ENCODE results near the gene ANAPC2. TPM values are rescaled to one million over a fixed set of nuclear protein-coding genes. Genes with fewer than 3 reads are reported as not detected.

ANAPC2 gene
- total RNA-seq, 1 donor from 2014 or later: 39.2 TPM

DNA sequence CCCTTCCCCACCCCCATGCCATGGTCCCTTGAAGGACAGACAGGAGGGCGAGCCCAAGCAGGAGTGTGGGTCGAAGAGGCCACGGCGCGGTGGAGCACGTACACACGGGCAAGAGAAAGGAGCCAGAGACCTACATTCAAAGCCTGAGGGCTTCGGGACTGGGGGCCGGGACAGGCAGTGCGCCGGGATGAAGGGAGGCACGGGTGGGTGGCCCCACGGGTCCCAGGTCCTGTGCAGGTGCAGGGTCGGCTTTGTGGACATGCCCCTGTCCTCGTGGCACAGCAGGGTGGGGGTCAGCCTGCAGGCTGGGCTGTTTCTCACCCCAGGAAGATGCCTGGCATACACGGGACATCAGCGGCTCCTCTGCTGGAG, 28.3 kb downstream of the ANAPC2 start:
- H3K4me3 ChIP-seq (ENCODE audit: insufficient read depth, low read depth, low read length): no peak overlapping the region
- Mint-ChIP-seq H3K36me3 (ENCODE audit: low read depth, unreplicated experiment) (no peaks in the 10 kb centered on the region), H3K4me1 (ENCODE audit: low read depth, unreplicated experiment) (peaks cover 2% of the 10 kb centered on the region), H3K27ac (ENCODE audit: unreplicated experiment) (no peak overlapping the region), H3K9me3 (ENCODE audit: unreplicated experiment) (no peaks in the 10 kb centered on the region), H3K27me3 (ENCODE audit: low read depth, unreplicated experiment) (peaks cover 65% of the 10 kb centered on the region), H3K4me3 (ENCODE audit: unreplicated experiment) (no peak overlapping the region)
- no peak overlapping the region for H3K9ac ChIP-seq (ENCODE audit: low read length)
- H3K79me2 ChIP-seq (ENCODE audit: insufficient read depth, low read length): no peaks in the 10 kb centered on the region
- H3K36me3 ChIP-seq (ENCODE audit: insufficient read depth, low read length): no peaks in the 10 kb centered on the region
- no peak overlapping the region for H3K27ac ChIP-seq (ENCODE audit: low read depth, low read length)
- H3K4me1 ChIP-seq (ENCODE audit: insufficient read depth, low read length): peaks cover 4% of the 10 kb centered on the region
- H2AFZ ChIP-seq (ENCODE audit: low read depth, low read length): no peak overlapping the region
- TF ChIP-seq, protein P1, sequence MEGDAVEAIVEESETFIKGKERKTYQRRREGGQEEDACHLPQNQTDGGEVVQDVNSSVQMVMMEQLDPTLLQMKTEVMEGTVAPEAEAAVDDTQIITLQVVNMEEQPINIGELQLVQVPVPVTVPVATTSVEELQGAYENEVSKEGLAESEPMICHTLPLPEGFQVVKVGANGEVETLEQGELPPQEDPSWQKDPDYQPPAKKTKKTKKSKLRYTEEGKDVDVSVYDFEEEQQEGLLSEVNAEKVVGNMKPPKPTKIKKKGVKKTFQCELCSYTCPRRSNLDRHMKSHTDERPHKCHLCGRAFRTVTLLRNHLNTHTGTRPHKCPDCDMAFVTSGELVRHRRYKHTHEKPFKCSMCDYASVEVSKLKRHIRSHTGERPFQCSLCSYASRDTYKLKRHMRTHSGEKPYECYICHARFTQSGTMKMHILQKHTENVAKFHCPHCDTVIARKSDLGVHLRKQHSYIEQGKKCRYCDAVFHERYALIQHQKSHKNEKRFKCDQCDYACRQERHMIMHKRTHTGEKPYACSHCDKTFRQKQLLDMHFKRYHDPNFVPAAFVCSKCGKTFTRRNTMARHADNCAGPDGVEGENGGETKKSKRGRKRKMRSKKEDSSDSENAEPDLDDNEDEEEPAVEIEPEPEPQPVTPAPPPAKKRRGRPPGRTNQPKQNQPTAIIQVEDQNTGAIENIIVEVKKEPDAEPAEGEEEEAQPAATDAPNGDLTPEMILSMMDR (IDR thresholded peaks at IDR 0.05; ENCODE audit: insufficient read depth, low read depth, low read length): no peak
- TF ChIP-seq EZH2 (IDR thresholded peaks at IDR 0.05; ENCODE audit: insufficient read depth, low read length): no peak
- no peak overlapping the region for H3K4me2 ChIP-seq (ENCODE audit: low read length)
- H4K20me1 ChIP-seq (ENCODE audit: insufficient read depth, low read length): no peaks in the 10 kb centered on the region
- FAIRE-seq (no peak), DNase-seq (ENCODE audit: low read depth) (no peak)
- H3K9me3 ChIP-seq (ENCODE audit: insufficient read depth, low read depth, low read length): no peaks in the 10 kb centered on the region
- H3K27me3 ChIP-seq (ENCODE audit: insufficient read depth, low read length): peaks cover 37% of the 10 kb centered on the region

DNA sequence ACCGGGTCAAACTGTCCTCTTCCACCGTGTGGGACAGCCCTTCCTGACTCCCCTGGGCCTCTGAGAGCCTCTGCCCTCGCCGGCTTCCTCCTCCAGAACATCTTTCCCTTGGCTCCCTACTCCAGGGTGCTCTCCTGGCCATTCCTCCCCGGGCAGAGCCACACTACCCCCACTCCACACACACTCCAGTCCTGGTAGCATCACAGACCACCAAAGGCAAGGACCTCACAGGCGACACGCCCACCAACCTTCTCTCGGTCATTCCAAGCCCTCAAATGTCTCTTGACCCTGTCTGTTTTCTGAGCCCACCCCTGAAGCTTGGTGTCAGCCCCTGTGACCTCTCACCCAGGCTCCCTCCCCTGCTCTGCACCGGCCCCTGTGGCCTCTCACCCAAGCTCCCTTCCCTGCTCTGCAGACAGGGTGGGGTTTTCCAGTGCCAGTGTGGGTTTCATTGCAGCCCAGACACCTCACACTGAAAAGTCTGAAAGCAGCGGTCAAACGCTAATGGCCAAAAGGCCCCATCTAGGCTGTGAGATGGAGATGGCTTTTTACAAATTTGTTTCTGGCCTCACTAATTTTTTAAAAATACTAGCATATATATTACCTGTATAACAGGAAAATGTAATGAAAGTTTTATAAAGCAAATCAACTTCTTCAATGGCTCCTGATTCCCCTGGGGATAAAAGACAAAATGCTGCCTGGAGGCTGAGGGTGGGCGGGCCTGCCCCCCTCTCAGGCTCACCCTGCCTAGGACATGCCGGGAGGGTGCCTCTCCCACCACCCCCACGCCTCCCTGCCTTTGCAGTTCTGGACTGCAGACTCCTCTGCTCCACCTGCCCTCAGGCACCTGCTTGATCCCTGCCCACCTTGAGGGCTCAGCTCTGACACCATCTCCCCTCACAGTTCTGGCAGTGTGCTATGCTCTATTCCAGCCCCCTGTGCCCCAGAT, 29.0 kb downstream of the ANAPC2 start:
- Histone ChIP-seq H3K36me3 (ENCODE audit: insufficient read depth, low read length) (no peaks in the 10 kb centered on the region), H3K27ac (ENCODE audit: low read depth, low read length) (no peak overlapping the region), H3K9me3 (ENCODE audit: insufficient read depth, low read depth, low read length) (no peaks in the 10 kb centered on the region), H3K79me2 (ENCODE audit: insufficient read depth, low read length) (no peaks in the 10 kb centered on the region), H3K4me3 (ENCODE audit: insufficient read depth, low read depth, low read length) (no peak overlapping the region), H3K4me1 (ENCODE audit: insufficient read depth, low read length) (peaks cover 4% of the 10 kb centered on the region), H3K9ac (ENCODE audit: low read length) (no peak overlapping the region), H3K4me2 (ENCODE audit: low read length) (no peak overlapping the region), H4K20me1 (ENCODE audit: insufficient read depth, low read length) (no peaks in the 10 kb centered on the region), H2AFZ (ENCODE audit: low read depth, low read length) (no peak overlapping the region), H3K27me3 (ENCODE audit: insufficient read depth, low read length) (peaks cover 35% of the 10 kb centered on the region)
- peaks cover 69% of the 10 kb centered on the region for H3K27me3 Mint-ChIP-seq (ENCODE audit: low read depth, unreplicated experiment)
- no peak overlapping the region for H3K4me3 Mint-ChIP-seq (ENCODE audit: unreplicated experiment)
- H3K36me3 Mint-ChIP-seq (ENCODE audit: low read depth, unreplicated experiment): no peaks in the 10 kb centered on the region
- FAIRE-seq (no peak), DNase-seq (ENCODE audit: low read depth) (no peak)
- H3K4me1 Mint-ChIP-seq (ENCODE audit: low read depth, unreplicated experiment): peaks cover 2% of the 10 kb centered on the region
- no peaks in the 10 kb centered on the region for H3K9me3 Mint-ChIP-seq (ENCODE audit: unreplicated experiment)
- H3K27ac Mint-ChIP-seq (ENCODE audit: unreplicated experiment): no peak overlapping the region
- TF ChIP-seq, protein P1 (IDR thresholded peaks at IDR 0.05; ENCODE audit: insufficient read depth, low read depth, low read length): no peak
- no peak for TF ChIP-seq EZH2 (IDR thresholded peaks at IDR 0.05; ENCODE audit: insufficient read depth, low read length)

- H3K4me2 ChIP-seq (ENCODE audit: low read length): no peak overlapping the region
- no peak overlapping the region for H2AFZ ChIP-seq (ENCODE audit: low read depth, low read length)
- no peak overlapping the region for H3K4me3 Mint-ChIP-seq (ENCODE audit: unreplicated experiment)
- no peaks in the 10 kb centered on the region for H3K36me3 ChIP-seq (ENCODE audit: insufficient read depth, low read length)
- H3K4me3 ChIP-seq (ENCODE audit: insufficient read depth, low read depth, low read length): no peak overlapping the region
- no peak overlapping the region for H3K27ac ChIP-seq (ENCODE audit: low read depth, low read length)
- H3K27ac Mint-ChIP-seq (ENCODE audit: unreplicated experiment): no peak overlapping the region
- H3K27me3 Mint-ChIP-seq (ENCODE audit: low read depth, unreplicated experiment): peaks cover 65% of the 10 kb centered on the region
- H3K27me3 ChIP-seq (ENCODE audit: insufficient read depth, low read length): peaks cover 30% of the 10 kb centered on the region
- H3K79me2 ChIP-seq (ENCODE audit: insufficient read depth, low read length): no peaks in the 10 kb centered on the region
- H3K9ac ChIP-seq (ENCODE audit: low read length): no peak overlapping the region
- H3K4me1 ChIP-seq (ENCODE audit: insufficient read depth, low read length): peaks cover 4% of the 10 kb centered on the region
- peaks cover 2% of the 10 kb centered on the region for H3K4me1 Mint-ChIP-seq (ENCODE audit: low read depth, unreplicated experiment)
- H3K9me3 Mint-ChIP-seq (ENCODE audit: unreplicated experiment): no peaks in the 10 kb centered on the region
- no peak for DNase-seq (ENCODE audit: low read depth)
- H3K36me3 Mint-ChIP-seq (ENCODE audit: low read depth, unreplicated experiment): no peaks in the 10 kb centered on the region
- TF ChIP-seq, protein P1 (IDR thresholded peaks at IDR 0.05; ENCODE audit: insufficient read depth, low read depth, low read length): no peak
- no peak for TF ChIP-seq EZH2 (IDR thresholded peaks at IDR 0.05; ENCODE audit: insufficient read depth, low read length)
- no peak for FAIRE-seq
- no peaks in the 10 kb centered on the region for H4K20me1 ChIP-seq (ENCODE audit: insufficient read depth, low read length)
- H3K9me3 ChIP-seq (ENCODE audit: insufficient read depth, low read depth, low read length): no peaks in the 10 kb centered on the region
Measured at GRCh38 chr9:137158625-137159024, 29.7 kb downstream of the ANAPC2 start.

Measured in astrocyte (in vitro differentiated cells and primary cell).